H1 (cell line): ENCODE measurements around the gene ASIP. TPM values are rescaled to one million over a fixed set of nuclear protein-coding genes. Genes with fewer than 3 reads are reported as not detected.

ENCODE experiments used
- CTCF ChIA-PET: fragments of 300-600 bp; sonication (Branson Sonifier 250); formaldehyde crosslinking; loops from one replicate; lab custom pipeline; 2021; ENCODE audit not compliant: partially characterized antibody; lab: Charles Lee
- POLR2A ChIA-PET: fragments of 300-600 bp; sonication (Branson Sonifier 250); formaldehyde crosslinking; loops from one replicate; lab custom pipeline; 2021; ENCODE audit warnings: inconsistent platforms; ENCODE audit not compliant: partially characterized antibody; lab: Charles Lee
- DNase-seq, 2 experiments: peaks; one replicate each; pipeline versions ENCODE4 v3.0.0 to v3.0.0-alpha.2; 2010 to 2022; ENCODE audit warnings: low spot score in 2 of 2, low read depth in 1 of 2, mixed read lengths in 1 of 2
- FAIRE-seq: peaks from 2 replicates; lab custom pipeline; 2011; peaks lifted over from hg19 to GRCh38; lab: Jason Lieb, UNC
- H2AFZ ChIP-seq: 2 replicates; pipeline ENCODE4 v1.8.1; 2012; ENCODE audit warnings: low read length, inconsistent platforms
- H2AK5ac ChIP-seq: 2 replicates; pipeline ENCODE4 v1.6.1; 2013; ENCODE audit warnings: low read depth, low read length
- H2BK120ac ChIP-seq: replicated peaks from 2 replicates; pipeline ENCODE3; 2013; ENCODE audit warnings: low read depth, low read length, inconsistent platforms
- H2BK12ac ChIP-seq: 2 replicates; pipeline ENCODE4 v1.6.1; 2013; ENCODE audit warnings: low read depth, low read length
- H2BK15ac ChIP-seq: 2 replicates; pipeline ENCODE4 v1.6.1; 2013; ENCODE audit warnings: low read length
- H2BK20ac ChIP-seq: 2 replicates; pipeline ENCODE4 v1.6.1; 2013; ENCODE audit warnings: low read length
- H2BK5ac ChIP-seq: 2 replicates; pipeline ENCODE4 v1.6.1; 2013; ENCODE audit warnings: low read depth, low read length
- H3K14ac ChIP-seq: 2 replicates; pipeline ENCODE4 v1.6.1; 2013; ENCODE audit warnings: inconsistent platforms; ENCODE audit not compliant: insufficient read length
- H3K18ac ChIP-seq: 2 replicates; pipeline ENCODE4 v1.6.1; 2013; ENCODE audit warnings: low read length; ENCODE audit errors: extremely low read depth
- H3K23ac ChIP-seq: 2 replicates; pipeline ENCODE4 v1.6.1; 2013; ENCODE audit warnings: inconsistent platforms; ENCODE audit not compliant: insufficient read length
- H3K23me2 ChIP-seq: 2 replicates; pipeline ENCODE4 v1.6.1; 2013; ENCODE audit warnings: low read depth, low read length
- H3K27ac ChIP-seq: 2 replicates; pipeline ENCODE4 v1.6.1; 2011; ENCODE audit warnings: low read depth, low read length, inconsistent platforms
- H3K27me3 ChIP-seq, 4 experiments: replicated peaks in 1 of 4; 1 replicate in 1 of 4; 2 replicates in 3 of 4; pipeline versions ENCODE4 v1.6.1 to v1.8.1; 2011 to 2013; ENCODE audit warnings: low read length in 3 of 4, mild to moderate bottlenecking in 3 of 4, inconsistent platforms in 2 of 4, mixed read lengths in 2 of 4, moderate library complexity in 1 of 4; ENCODE audit not compliant: control insufficient read depth in 3 of 4, insufficient read depth in 3 of 4; ENCODE audit errors: extremely low read depth in 1 of 4
- H3K36me3 ChIP-seq, 4 experiments: 2 replicates each; pipeline versions ENCODE4 v1.6.1 to v1.8.1; 2011 to 2013; ENCODE audit warnings: mild to moderate bottlenecking in 4 of 4, low read length in 3 of 4, moderate library complexity in 2 of 4, control low read depth in 1 of 4, inconsistent platforms in 1 of 4; ENCODE audit not compliant: insufficient read depth in 4 of 4, control insufficient read depth in 2 of 4
- H3K4ac ChIP-seq: replicated peaks from 2 replicates; pipeline ENCODE3; 2013; ENCODE audit warnings: low read length, low read depth, mixed read lengths, inconsistent platforms; ENCODE audit not compliant: insufficient read length
- H3K4me1 ChIP-seq, 4 experiments: replicated peaks in 1 of 4; 1 replicate in 1 of 4; 2 replicates in 3 of 4; pipeline versions ENCODE4 v1.6.1 to v1.8.1; 2011 to 2013; ENCODE audit warnings: low read length in 3 of 4, inconsistent platforms in 2 of 4, mixed read lengths in 1 of 4; ENCODE audit not compliant: insufficient read depth in 4 of 4, control insufficient read depth in 3 of 4
- H3K4me2 ChIP-seq, 2 experiments: 2 replicates each; pipeline versions ENCODE4 v1.6.1 to v1.8.1; 2011 to 2013; ENCODE audit warnings: low read depth in 2 of 2, low read length in 2 of 2, control low read depth in 1 of 2, inconsistent platforms in 1 of 2, mild to moderate bottlenecking in 1 of 2; ENCODE audit not compliant: insufficient read depth in 1 of 2
- H3K4me3 ChIP-seq, 4 experiments: fragments of 200-600, 300-600 bp in 1 of 4; sonication (generic), shearing (Covaris generic), sonication (Bioruptor Twin) in 1 of 4; 2 replicates each; pipeline versions ENCODE4 v1.5.1 to v1.8.1; 2011 to 2016; ENCODE audit warnings: low read length in 4 of 4, low read depth in 3 of 4, control low read depth in 2 of 4, inconsistent platforms in 2 of 4, mild to moderate bottlenecking in 2 of 4, mixed read lengths in 1 of 4, moderate library complexity in 1 of 4; ENCODE audit not compliant: insufficient read depth in 2 of 4; ENCODE audit errors: extremely low read depth in 1 of 4
- H3K56ac ChIP-seq: replicated peaks from 2 replicates; pipeline ENCODE3; 2013; ENCODE audit warnings: low read depth, mild to moderate bottlenecking, mixed read lengths, low read length, inconsistent platforms; ENCODE audit not compliant: insufficient read length
- H3K79me1 ChIP-seq: 2 replicates; pipeline ENCODE4 v1.6.1; 2013; ENCODE audit warnings: low read depth, low read length, control low read depth
- H3K79me2 ChIP-seq, 2 experiments: 2 replicates each; pipeline versions ENCODE4 v1.6.1 to v1.8.1; 2012 to 2013; ENCODE audit warnings: low read length in 2 of 2, mild to moderate bottlenecking in 2 of 2, inconsistent platforms in 1 of 2; ENCODE audit not compliant: insufficient read depth in 2 of 2, control insufficient read depth in 1 of 2
- H3K9ac ChIP-seq, 4 experiments: replicated peaks in 1 of 4; 1 replicate in 1 of 4; 2 replicates in 3 of 4; pipeline versions ENCODE4 v1.6.1 to v1.8.1; 2011 to 2013; ENCODE audit warnings: low read depth in 3 of 4, low read length in 3 of 4, control low read depth in 2 of 4, mild to moderate bottlenecking in 2 of 4, moderate library complexity in 2 of 4, inconsistent platforms in 1 of 4; ENCODE audit errors: extremely low read depth in 1 of 4
- H3K9me3 ChIP-seq, 2 experiments: 2 replicates each; pipeline versions ENCODE4 v1.6.1 to v1.8.1; 2012 to 2013; ENCODE audit warnings: mild to moderate bottlenecking in 2 of 2, moderate library complexity in 2 of 2, control low read depth in 1 of 2, inconsistent platforms in 1 of 2, low read depth in 1 of 2, low read length in 1 of 2, mixed read lengths in 1 of 2; ENCODE audit not compliant: insufficient read depth in 2 of 2
- H4K20me1 ChIP-seq, 2 experiments: replicated peaks in 1 of 2; 2 replicates each; pipeline versions ENCODE3 to v1.8.1; 2011 to 2013; ENCODE audit warnings: inconsistent platforms in 2 of 2, low read length in 2 of 2, mild to moderate bottlenecking in 1 of 2; ENCODE audit not compliant: insufficient read depth in 2 of 2, control insufficient read depth in 1 of 2
- H4K5ac ChIP-seq: 2 replicates; pipeline ENCODE4 v1.6.1; 2013; ENCODE audit warnings: low read length, low read depth, mixed read lengths, inconsistent platforms; ENCODE audit not compliant: insufficient read length
- H4K8ac ChIP-seq: 2 replicates; pipeline ENCODE4 v1.8.0; 2013; ENCODE audit warnings: mild to moderate bottlenecking, moderate library complexity, low read length, inconsistent platforms; ENCODE audit not compliant: insufficient read depth; ENCODE audit errors: extremely low read depth
- H4K91ac ChIP-seq: replicated peaks from 2 replicates; pipeline ENCODE3; 2013; ENCODE audit warnings: low read length, mixed read lengths, inconsistent platforms; ENCODE audit not compliant: insufficient read length
- ASH2L ChIP-seq: fragments of 200-600, 300-600 bp; sonication (generic); IDR thresholded peaks from one replicate; pipeline ENCODE4 v1.7.1; 2017; ENCODE audit warnings: low read length
- CBX8 ChIP-seq: fragments of 300-800, 300-1000 bp; sonication (generic); IDR thresholded peaks from 2 replicates; pipeline ENCODE4 v1.7.1; 2016; ENCODE audit warnings: low read depth, low read length, borderline replicate concordance
- CHD2 ChIP-seq: IDR thresholded peaks from 2 replicates; pipeline ENCODE4 v1.6.1; 2012; ENCODE audit warnings: low read length, improper control_type of control experiment
- FOSL1 ChIP-seq: IDR thresholded peaks from 2 replicates; pipeline ENCODE4 v1.6.1; 2011; ENCODE audit warnings: mild to moderate bottlenecking, low read depth, low read length, moderate library complexity; ENCODE audit not compliant: insufficient read depth
- GABPA ChIP-seq: IDR thresholded peaks from 2 replicates; pipeline ENCODE4 v1.6.1; 2011; ENCODE audit warnings: mild to moderate bottlenecking, low read length, moderate library complexity, borderline replicate concordance; ENCODE audit not compliant: insufficient read depth
- JUND ChIP-seq: IDR thresholded peaks from 2 replicates; pipeline ENCODE4 v1.6.1; 2011; ENCODE audit warnings: mild to moderate bottlenecking, improper control_type of control experiment, low read length
- MAFK ChIP-seq: IDR thresholded peaks from 2 replicates; pipeline ENCODE4 v1.6.1; 2012; ENCODE audit warnings: low read depth, mild to moderate bottlenecking, improper control_type of control experiment, low read length
- POU5F1 ChIP-seq: IDR thresholded peaks from 2 replicates; pipeline ENCODE4 v1.6.1; 2011; ENCODE audit warnings: low read depth, mild to moderate bottlenecking, low read length, moderate library complexity
- RBBP5 ChIP-seq: IDR thresholded peaks from 2 replicates; pipeline ENCODE4 v1.7.1; 2012; ENCODE audit warnings: low read depth, mild to moderate bottlenecking, inconsistent platforms, low read length, moderate library complexity, borderline replicate concordance
- SP1 ChIP-seq: IDR thresholded peaks from 2 replicates; pipeline ENCODE4 v1.6.1; 2011; ENCODE audit warnings: low read depth, low read length
- TAF7 ChIP-seq: optimal IDR thresholded peaks from 2 replicates; pipeline ENCODE3; 2011; ENCODE audit warnings: low read depth, mild to moderate bottlenecking, inconsistent platforms, low read length, moderate library complexity, borderline replicate concordance
- TEAD4 ChIP-seq: IDR thresholded peaks from 2 replicates; pipeline ENCODE4 v1.6.1; 2012; ENCODE audit warnings: low read depth, low read length, inconsistent platforms, mixed read lengths
- WGBS, 2 experiments: shearing (Covaris generic) in 1 of 2; methylation state at CpG; one replicate each; pipeline versions ENCODE4 v1.1.6 to v1.1.7; 2013 to 2015; ENCODE audit warnings: low lambda C conversion rate in 2 of 2, mixed read lengths in 2 of 2, inconsistent platforms in 1 of 2, low coverage in 1 of 2, missing lambda C conversion rate in 1 of 2; ENCODE audit not compliant: insufficient replicate concordance in 2 of 2, insufficient coverage in 1 of 2, insufficient read length in 1 of 2; ENCODE audit errors: extremely low coverage in 1 of 2, missing lambda C conversion rate in 1 of 2; 5-methylcytosine and 5-hydroxymethylcytosine counted together
- polyA plus RNA-seq, 7 experiments: library from polyadenylated mRNA; depleted of rRNA in 3 of 7; stranded (reverse) in 5 of 7; unstranded in 2 of 7; fragments of >200 nt in 5 of 7; fragments of 200-250 nt in 2 of 7; gene quantifications; 1 replicate in 5 of 7; 2 replicates in 1 of 7; 4 replicates in 1 of 7; pipeline versions ENCODE4 v1.2.1 to v1.2.3, GENCODE V29; 2011 to 2013; ENCODE audit warnings: missing spikeins in 2 of 7, mixed read lengths in 2 of 7
- total RNA-seq: library from RNA; stranded (reverse); fragmentation: NEBNext Ultra II Directional; extraction: Animal tissue kit (Norgen Biotek cat#: 25700); gene quantifications from 2 replicates; pipeline ENCODE4 v1.2.1, GENCODE V29; 2021
- TF ChIP-seq, protein P1 (sequence below), 3 experiments: IDR thresholded peaks; 1 replicate in 2 of 3; 2 replicates in 1 of 3; pipeline versions ENCODE4 v1.5.1 to v1.6.1; 2011; ENCODE audit warnings: low read length in 3 of 3, mild to moderate bottlenecking in 3 of 3, inconsistent platforms in 2 of 3, low read depth in 1 of 3, moderate library complexity in 1 of 3; ENCODE audit not compliant: insufficient read depth in 1 of 3; ENCODE audit errors: control extremely low read depth in 1 of 3

Gene ASIP
- total and polyA plus RNA-seq, 2 of the 8 experiments (the other 6 are each of a cell fraction or from before 2014, with no cell fraction given), result not detected

DNA sequence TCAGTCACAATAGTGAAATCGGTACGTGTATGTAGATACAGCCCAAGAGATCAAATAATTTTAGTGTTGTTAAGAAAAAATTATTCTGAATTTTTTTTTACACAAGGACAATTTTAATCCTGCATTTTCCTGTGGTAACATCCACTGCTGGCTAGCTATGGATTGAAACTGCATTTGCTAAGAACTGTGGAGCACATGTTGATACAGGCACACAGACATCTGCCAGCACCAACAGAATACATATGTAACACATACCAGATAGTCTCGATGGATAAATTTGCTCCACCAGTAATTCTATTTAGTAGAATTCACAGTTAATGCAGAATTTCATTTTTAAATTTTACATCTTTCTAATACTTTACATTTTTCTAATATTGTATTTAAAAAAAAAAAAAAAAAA lies 2.2 kb downstream of the ASIP start:
- Histone ChIP-seq H4K5ac (no peak overlapping the region), H3K79me1 (no peaks in the 10 kb centered on the region), H3K27me3 (no peaks in the 10 kb centered on the region), H3K9ac (no peak overlapping the region), H3K23ac (no peak overlapping the region), H3K4me2 (no peak overlapping the region), H3K56ac (no peak overlapping the region), H2AFZ (no peak overlapping the region), H3K27ac (no peak overlapping the region), H3K14ac (no peak overlapping the region), H4K20me1 (no peaks in the 10 kb centered on the region), H2BK15ac (no peak overlapping the region), H4K8ac (no peak overlapping the region), H3K23me2 (no peaks in the 10 kb centered on the region), H3K79me2 (no peaks in the 10 kb centered on the region), H3K4me1 (no peaks in the 10 kb centered on the region), H2BK5ac (no peak overlapping the region), H2AK5ac (no peak overlapping the region), H3K4me3 (no peak overlapping the region), H3K36me3 (no peaks in the 10 kb centered on the region), H3K9me3 (no peaks in the 10 kb centered on the region), H2BK120ac (no peak overlapping the region), H2BK20ac (no peak overlapping the region), H4K91ac (no peak overlapping the region), H3K18ac (no peak overlapping the region), H2BK12ac (no peak overlapping the region), H3K4ac (no peak overlapping the region)
- no peak for DNase-seq
- POLR2A ChIA-PET, result no interaction called here
- CTCF ChIA-PET, result no interaction called here
- FAIRE-seq, result no peak
- 93% methylated on average over 3 of the region's 3 CpGs; no CpG with 5 or more reads in 1 of the 2 experiments for WGBS, 2 experiments
- no peak for TF ChIP-seq CBX8
- TF ChIP-seq JUND, result no peak
- TF ChIP-seq GABPA, result no peak
- no peak for TF ChIP-seq ASH2L
- no peak for TF ChIP-seq RBBP5
- TF ChIP-seq SP1, result no peak
- TF ChIP-seq, protein P1, sequence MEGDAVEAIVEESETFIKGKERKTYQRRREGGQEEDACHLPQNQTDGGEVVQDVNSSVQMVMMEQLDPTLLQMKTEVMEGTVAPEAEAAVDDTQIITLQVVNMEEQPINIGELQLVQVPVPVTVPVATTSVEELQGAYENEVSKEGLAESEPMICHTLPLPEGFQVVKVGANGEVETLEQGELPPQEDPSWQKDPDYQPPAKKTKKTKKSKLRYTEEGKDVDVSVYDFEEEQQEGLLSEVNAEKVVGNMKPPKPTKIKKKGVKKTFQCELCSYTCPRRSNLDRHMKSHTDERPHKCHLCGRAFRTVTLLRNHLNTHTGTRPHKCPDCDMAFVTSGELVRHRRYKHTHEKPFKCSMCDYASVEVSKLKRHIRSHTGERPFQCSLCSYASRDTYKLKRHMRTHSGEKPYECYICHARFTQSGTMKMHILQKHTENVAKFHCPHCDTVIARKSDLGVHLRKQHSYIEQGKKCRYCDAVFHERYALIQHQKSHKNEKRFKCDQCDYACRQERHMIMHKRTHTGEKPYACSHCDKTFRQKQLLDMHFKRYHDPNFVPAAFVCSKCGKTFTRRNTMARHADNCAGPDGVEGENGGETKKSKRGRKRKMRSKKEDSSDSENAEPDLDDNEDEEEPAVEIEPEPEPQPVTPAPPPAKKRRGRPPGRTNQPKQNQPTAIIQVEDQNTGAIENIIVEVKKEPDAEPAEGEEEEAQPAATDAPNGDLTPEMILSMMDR (IDR thresholded peaks at IDR 0.05; ENCODE audit: control extremely low read depth in 1 of 3, insufficient read depth in 1 of 3, low read depth in 1 of 3, low read length in 3 of 3), result no peak
- no peak for TF ChIP-seq TAF7
- TF ChIP-seq MAFK, result no peak
- TF ChIP-seq TEAD4, result no peak
- TF ChIP-seq FOSL1, result no peak
- no peak for TF ChIP-seq POU5F1
- no peak for TF ChIP-seq CHD2
